MCF 10A (cell line): Measurements from ENCODE around the gene EHMT1. TPM values are rescaled to one million over a fixed set of nuclear protein-coding genes. Genes with fewer than 3 reads are reported as not detected.

Experiments
- BruUV-seq: library from RNA; stranded (reverse); fragments of 400-500 nt; replicated peaks from 2 replicates; lab custom pipeline; 2021; lab: Mats Ljungman, UMichigan
- CTCF ChIA-PET: fragments of 300-600 bp; sonication (Branson Sonifier 250); formaldehyde crosslinking; extraction: SDS; loops from one replicate; lab custom pipeline; 2021; ENCODE audit warnings: antibody characterized with exemption, inconsistent platforms; lab: Yijun Ruan, JAX
- POLR2A ChIA-PET: fragments of 300-600, 350-650 bp; sonication (Branson Sonifier 250); formaldehyde crosslinking; extraction: SDS; loops from one replicate; lab custom pipeline; 2020; ENCODE audit warnings: antibody characterized with exemption, inconsistent platforms; lab: Yijun Ruan, JAX
- DNase-seq: peaks from one replicate; pipeline ENCODE4 v3.0.0-alpha.2; 2018; ENCODE audit not compliant: unreplicated experiment
- H3K27ac Mint-ChIP-seq: one replicate; pipeline ENCODE4 v1.8.0; 2022; ENCODE audit warnings: mild to moderate bottlenecking, low read depth, mixed read lengths; ENCODE audit not compliant: unreplicated experiment
- H3K27me3 Mint-ChIP-seq: one replicate; pipeline ENCODE4 v1.8.0; 2022; ENCODE audit warnings: mixed read lengths; ENCODE audit not compliant: insufficient read depth, unreplicated experiment
- H3K36me3 Mint-ChIP-seq: one replicate; pipeline ENCODE4 v1.8.0; 2022; ENCODE audit warnings: mild to moderate bottlenecking, moderate library complexity, mixed read lengths; ENCODE audit not compliant: insufficient read depth, unreplicated experiment
- H3K4me1 Mint-ChIP-seq: one replicate; pipeline ENCODE4 v1.8.0; 2022; ENCODE audit warnings: mixed read lengths; ENCODE audit not compliant: insufficient read depth, unreplicated experiment
- H3K4me3 Mint-ChIP-seq: one replicate; pipeline ENCODE4 v1.8.0; 2022; ENCODE audit warnings: mild to moderate bottlenecking, moderate library complexity, mixed read lengths; ENCODE audit not compliant: unreplicated experiment
- H3K9me3 Mint-ChIP-seq: one replicate; pipeline ENCODE4 v1.8.0; 2022; ENCODE audit warnings: mixed read lengths; ENCODE audit not compliant: unreplicated experiment
- CTCF ChIP-seq: fragments of 200-600 bp; IDR thresholded peaks from one replicate; pipeline ENCODE4 v1.8.0; 2022; ENCODE audit warnings: antibody characterized with exemption, mild to moderate bottlenecking; ENCODE audit not compliant: unreplicated experiment
- intact Hi-C: fragments of 100-400 bp; cut with micrococcal nuclease; formaldehyde crosslinking; loops from 2 replicates; pipeline ENCODE4 v1.14.1; 2022
- total RNA-seq: library from RNA; stranded (reverse); gene quantifications from 2 replicates; pipeline ENCODE4 v1.2.3, GENCODE V29; 2022

EHMT1 gene
- total RNA-seq, 1 experiment from 2014 or later, result 79.7 TPM

- intact Hi-C loops, result no loop called here
- no peak for DNase-seq
- BruUV-seq, result no TSS peak
- Mint-ChIP-seq H3K4me1 (peaks cover 8% of the 10 kb centered on the region), H3K27ac (no peak overlapping the region), H3K27me3 (no peaks in the 10 kb centered on the region), H3K4me3 (no peak overlapping the region), H3K36me3 (peaks cover 39% of the 10 kb centered on the region), H3K9me3 (no peaks in the 10 kb centered on the region)
- no peak for TF ChIP-seq CTCF
- ChIA-PET CTCF (interaction anchor here (0.7 kb wide), 2 partner anchors 68 to 530 kb away, joined by 3 read pairs; no protein-coding TSS in a partner anchor), POLR2A (no interaction called here)
These were observed 24.1 kb downstream of the EHMT1 start for GRCh38 chr9:137642892-137643291.

GRCh38 chr9:137643921-137644320 lies 25.1 kb downstream of the EHMT1 start:
- ChIA-PET POLR2A (no interaction called here), CTCF (interaction anchor here (0.6 kb wide), 1 partner anchor 62 kb away, joined by 3 read pairs; no protein-coding TSS in a partner anchor)
- no peak for DNase-seq
- peaks cover 41% of the 10 kb centered on the region for H3K36me3 Mint-ChIP-seq
- H3K4me3 Mint-ChIP-seq, result no peak overlapping the region
- no TSS peak for BruUV-seq
- no peak for TF ChIP-seq CTCF
- no peaks in the 10 kb centered on the region for H3K9me3 Mint-ChIP-seq
- H3K27ac Mint-ChIP-seq, result no peak overlapping the region
- H3K4me1 Mint-ChIP-seq, result peaks cover 8% of the 10 kb centered on the region
- intact Hi-C loops, result no loop called here
- H3K27me3 Mint-ChIP-seq, result no peaks in the 10 kb centered on the region

GRCh38 chr9:137645211-137645610 lies 26.4 kb downstream of the EHMT1 start:
- no peak overlapping the region for H3K4me3 Mint-ChIP-seq
- peaks cover 49% of the 10 kb centered on the region for H3K36me3 Mint-ChIP-seq
- no peak for TF ChIP-seq CTCF
- no peak overlapping the region for H3K27ac Mint-ChIP-seq
- no TSS peak for BruUV-seq
- no peaks in the 10 kb centered on the region for H3K27me3 Mint-ChIP-seq
- no peaks in the 10 kb centered on the region for H3K4me1 Mint-ChIP-seq
- no peaks in the 10 kb centered on the region for H3K9me3 Mint-ChIP-seq
- CTCF ChIA-PET, result interaction anchor here (0.5 kb wide), 1 partner anchor 178 kb away, joined by 3 read pairs; no protein-coding TSS in a partner anchor
- POLR2A ChIA-PET, result no interaction called here
- no peak for DNase-seq
- intact Hi-C loops, result no loop called here

GRCh38 chr9:137646341-137646740 lies 27.5 kb downstream of the EHMT1 start:
- BruUV-seq, result no TSS peak
- H3K27me3 Mint-ChIP-seq, result no peaks in the 10 kb centered on the region

More at GRCh38 chr9:137646341-137646740, 27.5 kb downstream of the EHMT1 start:
- ChIA-PET POLR2A (no interaction called here), CTCF (no interaction called here)
- Mint-ChIP-seq H3K36me3 (peaks cover 58% of the 10 kb centered on the region), H3K4me1 (no peaks in the 10 kb centered on the region), H3K9me3 (no peaks in the 10 kb centered on the region), H3K27ac (no peak overlapping the region), H3K4me3 (no peak overlapping the region)
- no peak for DNase-seq
- no peak for TF ChIP-seq CTCF
- intact Hi-C loops, result no loop called here
